GM23338 (cell line): ENCODE data around the gene KLHDC1. TPM values are rescaled to one million over a fixed set of nuclear protein-coding genes. Genes with fewer than 3 reads are reported as not detected.

Experiments
- ATAC-seq: fragments of 200-7000 bp; cut with Tn5 transposase; 3 replicates; pipeline ENCODE4 v1.9.1; 2020
- DNase-seq: peaks from one replicate; pipeline ENCODE4 v3.0.0-alpha.2; 2015; ENCODE audit warnings: low spot score
- H2AFZ ChIP-seq: fragments of 200-600 bp; sonication (generic); 2 replicates; pipeline ENCODE4 v1.8.0; 2016; ENCODE audit warnings: antibody characterized with exemption, mild to moderate bottlenecking, moderate library complexity
- H3F3A ChIP-seq: fragments of 200-600 bp; sonication (generic); replicated peaks from 2 replicates; pipeline ENCODE4 v1.8.0; 2017; ENCODE audit warnings: antibody characterized with exemption, mixed run types, low read depth
- H3K27ac ChIP-seq: fragments of 200-600 bp; sonication (generic); 2 replicates; pipeline ENCODE4 v1.6.1; 2016; ENCODE audit warnings: low read depth
- H3K27me3 ChIP-seq: fragments of 200-600 bp; sonication (generic); 2 replicates; pipeline ENCODE4 v1.8.0; 2016; ENCODE audit warnings: mild to moderate bottlenecking, mixed run types, moderate library complexity; ENCODE audit not compliant: insufficient read depth
- H3K36me3 ChIP-seq: fragments of 200-600 bp; sonication (generic); 2 replicates; pipeline ENCODE4 v1.8.0; 2016; ENCODE audit warnings: mild to moderate bottlenecking; ENCODE audit not compliant: insufficient read depth
- H3K4me1 ChIP-seq: fragments of 200-600 bp; sonication (generic); 2 replicates; pipeline ENCODE4 v1.8.0; 2016; ENCODE audit warnings: mild to moderate bottlenecking, moderate library complexity; ENCODE audit not compliant: insufficient read depth
- H3K4me2 ChIP-seq: fragments of 200-600 bp; sonication (generic); 2 replicates; pipeline ENCODE4 v1.7.1; 2017; ENCODE audit warnings: mixed run types
- H3K4me3 ChIP-seq: fragments of 200-600 bp; sonication (generic); 2 replicates; pipeline ENCODE4 v1.6.1; 2016; ENCODE audit warnings: mixed run types
- H3K79me2 ChIP-seq: fragments of 200-600 bp; sonication (generic); replicated peaks from 2 replicates; pipeline ENCODE4 v1.8.0; 2017; ENCODE audit warnings: mild to moderate bottlenecking; ENCODE audit not compliant: insufficient read depth
- H3K9me2 ChIP-seq: fragments of 200-600 bp; sonication (generic); 2 replicates; pipeline ENCODE4 v1.8.0; 2017; ENCODE audit not compliant: insufficient read depth
- H4K20me1 ChIP-seq: fragments of 200-600 bp; sonication (generic); replicated peaks from 2 replicates; pipeline ENCODE4 v1.8.0; 2017; ENCODE audit warnings: mild to moderate bottlenecking; ENCODE audit not compliant: insufficient read depth
- H3K27ac Mint-ChIP-seq: 2 replicates; pipeline ENCODE4 v1.8.0; 2020; ENCODE audit warnings: inconsistent platforms, mild to moderate bottlenecking, moderate library complexity, mixed read lengths
- H3K27me3 Mint-ChIP-seq: 3 replicates; pipeline ENCODE4 v1.8.0; 2022; ENCODE audit warnings: low read depth, mild to moderate bottlenecking, moderate library complexity, mixed read lengths, inconsistent platforms; ENCODE audit not compliant: insufficient read depth, poor library complexity
- H3K36me3 Mint-ChIP-seq: 3 replicates; pipeline ENCODE4 v1.8.0; 2021; ENCODE audit warnings: low read depth, mild to moderate bottlenecking, inconsistent platforms, moderate library complexity, mixed read lengths
- H3K4me1 Mint-ChIP-seq: 3 replicates; pipeline ENCODE4 v1.8.0; 2020; ENCODE audit warnings: mild to moderate bottlenecking, inconsistent platforms, mixed read lengths
- H3K4me3 Mint-ChIP-seq: 3 replicates; pipeline ENCODE4 v1.8.0; 2021; ENCODE audit warnings: moderate library complexity, mild to moderate bottlenecking, inconsistent platforms, mixed read lengths
- H3K9me3 Mint-ChIP-seq: 3 replicates; pipeline ENCODE4 v1.8.0; 2020; ENCODE audit warnings: moderate library complexity, mild to moderate bottlenecking, inconsistent platforms, mixed read lengths
- CREB1 ChIP-seq: fragments of 250-450 bp; sonication (Bioruptor Pico); IDR thresholded peaks from 2 replicates; pipeline ENCODE4 v1.5.0; 2020; ENCODE audit warnings: low read depth, mild to moderate bottlenecking, moderate library complexity
- ETS1 ChIP-seq: IDR thresholded peaks from 2 replicates; pipeline ENCODE4 v1.6.1; 2016; ENCODE audit warnings: antibody characterized with exemption
- EZH2 ChIP-seq: fragments of 200-600 bp; sonication (generic); IDR thresholded peaks from one replicate; pipeline ENCODE4 v1.8.0; 2017; ENCODE audit warnings: antibody characterized with exemption, mild to moderate bottlenecking, low read depth; ENCODE audit not compliant: unreplicated experiment
- EZH2phosphoT487 ChIP-seq: fragments of 200-600 bp; sonication (generic); IDR thresholded peaks from one replicate; pipeline ENCODE4 v1.8.1; 2018; ENCODE audit warnings: antibody characterized with exemption; ENCODE audit not compliant: unreplicated experiment
- JUNB ChIP-seq: IDR thresholded peaks from one replicate; pipeline ENCODE4 v1.6.1; 2016; ENCODE audit warnings: antibody characterized with exemption; ENCODE audit not compliant: unreplicated experiment
- NANOG ChIP-seq: IDR thresholded peaks from 2 replicates; pipeline ENCODE4 v1.6.1; 2016; ENCODE audit warnings: antibody characterized with exemption, borderline replicate concordance
- POLR2AphosphoS5 ChIP-seq: IDR thresholded peaks from 2 replicates; pipeline ENCODE4 v1.6.1; 2016; ENCODE audit warnings: antibody characterized with exemption, low read depth
- REST ChIP-seq: IDR thresholded peaks from one replicate; pipeline ENCODE4 v1.6.1; 2018; ENCODE audit warnings: antibody characterized with exemption; ENCODE audit not compliant: unreplicated experiment
- ZNF331 ChIP-seq: fragments of 250-450 bp; sonication (Bioruptor Pico); IDR thresholded peaks from 2 replicates; pipeline ENCODE4 v1.5.0; 2020; ENCODE audit warnings: low read depth, mild to moderate bottlenecking, moderate library complexity
- polyA plus RNA-seq: library from polyadenylated mRNA; unstranded; fragments of >200 nt; fragmentation: Nextera tagmentation; extraction: Ambion mirVana; gene quantifications from 2 replicates; pipeline ENCODE4 v1.2.1, GENCODE V29; 2016
- total RNA-seq: library from RNA; depleted of rRNA; stranded (reverse); fragments of >200 nt; shearing (Covaris generic); gene quantifications from 2 replicates; pipeline ENCODE4 v1.2.3, GENCODE V29; 2014
- TF ChIP-seq, protein P1 (sequence below), 2 experiments: fragments of 200-600 bp in 1 of 2; sonication (generic) in 1 of 2; conservative IDR thresholded peaks; 2 replicates each; pipeline versions ENCODE4 v1.5.1 to v1.6.1; 2016 to 2017; ENCODE audit warnings: antibody characterized with exemption in 2 of 2, low read depth in 2 of 2, mild to moderate bottlenecking in 2 of 2, moderate library complexity in 1 of 2

KLHDC1 gene
- total and polyA plus RNA-seq, 2 experiments from 2014 or later = 4.0 TPM; not detected in 1

- no peak overlapping the region for H3K4me3 Mint-ChIP-seq
- no peak overlapping the region for H3K27ac Mint-ChIP-seq
- H3K4me3 ChIP-seq = no peak overlapping the region
- peaks cover 5% of the 10 kb centered on the region; the same call in 1 of the 3 replicates for H3K36me3 Mint-ChIP-seq
- TF ChIP-seq POLR2AphosphoS5 (no peak), REST (no peak)
- no peak overlapping the region for H3K27ac ChIP-seq
- H3K27me3 ChIP-seq = no peaks in the 10 kb centered on the region
- no peaks in the 10 kb centered on the region for H3F3A ChIP-seq
- no peak overlapping the region for H2AFZ ChIP-seq
- H4K20me1 ChIP-seq = 0 out of 2 replicates have a peak, but pooled peaks cover 3% of the 10 kb centered on the region
- no peaks in the 10 kb centered on the region for H3K9me2 ChIP-seq
- no peaks in the 10 kb centered on the region for H3K4me1 Mint-ChIP-seq
- ATAC-seq (no peak), DNase-seq (no peak)
- H3K27me3 Mint-ChIP-seq = peaks cover 3% of the 10 kb centered on the region
- H3K79me2 ChIP-seq = no peaks in the 10 kb centered on the region
- H3K9me3 Mint-ChIP-seq = no peaks in the 10 kb centered on the region
- 0 out of 2 replicates have a peak, but pooled peaks cover 5% of the 10 kb centered on the region for H3K36me3 ChIP-seq
- no peak overlapping the region for H3K4me2 ChIP-seq
- H3K4me1 ChIP-seq = no peaks in the 10 kb centered on the region
These were observed 33.1 kb upstream of the KLHDC1 start for GRCh38 chr14:49659526-49660455.

DNA sequence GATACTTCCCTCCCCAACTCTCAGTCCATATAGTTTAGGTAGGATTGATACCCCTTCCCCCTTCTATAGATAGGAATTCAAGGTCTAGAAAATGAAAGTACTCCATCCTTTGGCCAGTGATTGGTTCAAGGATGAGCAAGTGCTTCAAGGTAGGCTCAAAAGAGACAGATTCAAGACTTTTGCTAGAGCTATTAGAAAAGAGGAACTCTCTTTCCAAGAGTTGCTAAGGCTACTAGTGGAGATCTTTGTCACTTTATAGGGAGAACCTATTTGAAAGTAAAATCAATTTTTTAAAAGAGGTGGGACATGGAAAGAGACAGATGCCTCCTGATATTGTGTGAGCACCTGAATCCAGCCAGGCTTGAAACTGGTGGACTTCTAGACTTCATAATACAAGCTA lies 22.4 kb upstream of the KLHDC1 start:
- no peaks in the 10 kb centered on the region for H3K9me2 ChIP-seq
- H3K4me2 ChIP-seq = no peak overlapping the region
- no peak overlapping the region for H2AFZ ChIP-seq
- Mint-ChIP-seq H3K36me3 (peaks cover 52% of the 10 kb centered on the region), H3K27ac (no peak overlapping the region), H3K4me1 (no peaks in the 10 kb centered on the region), H3K27me3 (peaks cover 3% of the 10 kb centered on the region), H3K9me3 (no peaks in the 10 kb centered on the region), H3K4me3 (no peak overlapping the region)
- no peaks in the 10 kb centered on the region for H3F3A ChIP-seq
- no peak for DNase-seq
- H3K36me3 ChIP-seq = peaks cover 20% of the 10 kb centered on the region; the same call in 1 of the 2 replicates
- no peak overlapping the region for H3K27ac ChIP-seq
- H3K27me3 ChIP-seq = no peaks in the 10 kb centered on the region
- no peak for ATAC-seq
- H3K4me3 ChIP-seq = no peak overlapping the region
- no peaks in the 10 kb centered on the region for H3K79me2 ChIP-seq
- no peaks in the 10 kb centered on the region for H4K20me1 ChIP-seq
- no peaks in the 10 kb centered on the region for H3K4me1 ChIP-seq
- TF ChIP-seq NANOG (no peak), EZH2phosphoT487 (no peak), EZH2 (no peak), POLR2AphosphoS5 (no peak), ZNF331 (no peak), ETS1 (no peak), CREB1 (no peak), JUNB (no peak)
- TF ChIP-seq, protein P1, sequence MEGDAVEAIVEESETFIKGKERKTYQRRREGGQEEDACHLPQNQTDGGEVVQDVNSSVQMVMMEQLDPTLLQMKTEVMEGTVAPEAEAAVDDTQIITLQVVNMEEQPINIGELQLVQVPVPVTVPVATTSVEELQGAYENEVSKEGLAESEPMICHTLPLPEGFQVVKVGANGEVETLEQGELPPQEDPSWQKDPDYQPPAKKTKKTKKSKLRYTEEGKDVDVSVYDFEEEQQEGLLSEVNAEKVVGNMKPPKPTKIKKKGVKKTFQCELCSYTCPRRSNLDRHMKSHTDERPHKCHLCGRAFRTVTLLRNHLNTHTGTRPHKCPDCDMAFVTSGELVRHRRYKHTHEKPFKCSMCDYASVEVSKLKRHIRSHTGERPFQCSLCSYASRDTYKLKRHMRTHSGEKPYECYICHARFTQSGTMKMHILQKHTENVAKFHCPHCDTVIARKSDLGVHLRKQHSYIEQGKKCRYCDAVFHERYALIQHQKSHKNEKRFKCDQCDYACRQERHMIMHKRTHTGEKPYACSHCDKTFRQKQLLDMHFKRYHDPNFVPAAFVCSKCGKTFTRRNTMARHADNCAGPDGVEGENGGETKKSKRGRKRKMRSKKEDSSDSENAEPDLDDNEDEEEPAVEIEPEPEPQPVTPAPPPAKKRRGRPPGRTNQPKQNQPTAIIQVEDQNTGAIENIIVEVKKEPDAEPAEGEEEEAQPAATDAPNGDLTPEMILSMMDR (conservative IDR thresholded peaks at IDR 0.05; ENCODE audit: low read depth in 2 of 2) = no peak
